Activated T-cell treated with anti-CD3 and anti-CD28 coated beads, Interleukin-2, amount 50 U/mL, for 1 hour (primary cell): ENCODE data around the gene NXPH1.
A peak's percentile ranks its signal among the peaks of the same experiment; 100 is the strongest.

Experiments
- DNase-seq: peaks from one replicate; pipeline ENCODE4 v3.0.0-alpha.2; 2020

The NXPH1 gene

DNA sequence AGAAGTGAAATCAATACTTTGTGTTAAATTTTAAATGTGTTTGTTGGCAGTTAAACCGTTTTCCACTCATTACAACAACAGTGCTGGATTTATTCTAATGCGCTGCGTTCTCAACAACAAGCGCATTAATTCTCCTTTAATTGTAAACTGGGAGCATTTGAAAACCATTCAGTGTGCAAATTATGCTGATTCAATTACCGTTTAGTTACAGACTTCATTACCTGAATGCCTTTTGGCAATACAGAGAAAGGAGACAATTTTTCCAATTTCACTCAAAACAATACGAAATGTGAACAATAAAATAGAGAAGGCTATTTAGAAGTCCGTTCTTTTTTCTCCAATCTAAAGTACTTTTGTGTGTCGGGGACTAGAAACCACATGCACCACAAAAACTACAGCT lies 4.2 kb downstream of the NXPH1 start:
- no peak for DNase-seq

GRCh38 chr7:8440670-8441069 lies 7.3 kb downstream of the NXPH1 start:
- no peak for DNase-seq

DNA sequence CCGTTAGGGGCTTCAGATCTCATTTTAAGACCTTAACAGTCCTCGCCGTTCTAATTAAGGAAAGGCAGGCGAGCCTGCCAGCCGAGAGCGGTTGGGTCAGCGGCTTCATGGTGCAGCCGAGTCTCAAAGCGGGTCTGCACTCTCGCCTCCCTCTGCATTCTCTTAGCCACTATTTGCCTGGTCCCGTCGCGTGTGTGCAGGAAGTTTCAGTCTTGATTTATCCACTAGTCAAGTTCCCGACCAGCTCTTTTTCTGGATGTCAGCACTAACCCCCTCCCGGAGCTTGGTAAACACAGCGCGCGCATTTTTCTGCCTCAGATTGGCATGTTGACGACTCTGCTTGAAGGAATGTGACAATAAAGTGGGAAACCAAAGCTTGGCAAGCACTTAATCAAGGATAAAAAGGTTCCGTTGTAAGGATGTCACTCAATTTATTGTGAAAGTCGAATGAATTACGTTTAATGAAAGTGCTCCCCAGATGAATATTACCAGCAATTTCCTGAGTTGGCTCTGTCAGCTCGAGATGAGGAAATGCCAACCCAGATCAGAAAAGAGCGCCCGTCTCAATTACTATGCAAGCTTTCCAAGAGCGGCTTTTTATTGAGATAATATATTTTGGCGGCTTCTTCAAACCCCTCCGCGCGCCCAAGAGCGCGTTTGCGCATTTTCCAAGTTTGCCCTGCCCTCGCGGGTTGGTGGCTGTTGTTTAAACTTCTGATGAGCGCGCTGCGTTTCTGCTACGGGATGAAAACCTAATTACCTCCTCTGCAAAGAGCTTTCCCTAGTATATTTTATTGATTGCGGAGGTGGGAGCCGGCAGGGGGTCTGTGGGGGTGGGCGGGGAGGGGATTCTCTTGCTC lies 7.9 kb downstream of the NXPH1 start:
- DNase-seq: no peak

DNA sequence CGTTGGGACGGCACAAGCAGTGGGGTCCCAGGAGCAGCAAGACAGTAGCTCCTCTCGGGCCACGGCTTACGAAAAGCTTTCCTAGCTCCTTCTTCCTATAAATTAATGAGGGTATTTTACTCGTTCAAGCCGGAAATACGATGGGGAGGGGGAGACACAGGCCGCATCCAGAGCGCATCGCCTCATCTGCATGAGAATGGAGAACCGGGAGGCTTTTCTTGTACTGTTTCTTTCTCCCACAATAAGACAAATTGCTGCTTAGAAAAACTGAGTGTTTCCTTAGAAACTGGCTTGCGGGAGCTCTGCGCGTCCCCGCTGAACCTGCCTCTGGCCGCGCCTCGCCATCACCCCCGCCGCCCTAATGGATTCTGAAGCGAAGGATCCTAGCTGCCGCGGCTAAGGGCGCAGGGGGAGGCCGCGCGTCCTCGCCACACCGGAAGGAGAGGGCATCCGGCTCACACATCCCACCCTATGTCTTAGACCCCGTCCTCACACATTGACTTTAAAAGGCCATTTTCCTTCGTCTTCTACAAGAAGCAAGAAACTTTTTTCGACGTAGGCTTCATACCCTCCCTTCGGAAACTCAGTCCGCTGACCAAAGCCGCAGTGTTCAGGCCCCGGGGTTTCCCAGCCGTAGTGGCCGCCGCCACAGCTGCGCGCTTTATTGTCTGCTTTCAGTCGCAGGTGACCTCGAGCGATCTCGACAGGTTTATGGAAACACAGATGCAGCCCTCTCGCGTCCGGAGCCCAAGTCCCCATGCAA lies 8.8 kb downstream of the NXPH1 start:
- DNase-seq: no peak

GRCh38 chr7:8442814-8443304 lies 9.4 kb downstream of the NXPH1 start:
- peak; percentile 53 for DNase-seq

- no peak for DNase-seq
Measured at GRCh38 chr7:8443576-8444467, 10.4 kb downstream of the NXPH1 start.

- no peak for DNase-seq
Measured at GRCh38 chr7:8444468-8444769, 11.0 kb downstream of the NXPH1 start.

DNA sequence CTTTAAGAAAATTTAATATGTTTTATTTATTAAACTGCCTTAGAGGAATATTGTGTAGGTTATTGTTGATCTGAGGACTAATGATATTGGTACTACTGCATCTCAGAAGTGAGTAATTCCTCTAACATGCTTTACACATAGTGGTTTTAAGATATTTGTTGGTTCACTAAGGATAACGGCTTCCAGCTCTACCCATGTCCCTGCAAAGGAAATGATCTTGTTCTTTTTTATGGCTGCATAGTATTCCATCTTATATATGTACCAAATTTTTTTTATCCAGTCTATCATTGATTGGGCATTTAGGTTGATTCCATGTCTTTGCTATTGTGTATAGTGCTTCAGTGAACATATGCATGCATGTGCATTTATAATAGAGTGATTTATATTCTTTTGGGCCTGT lies 20.1 kb downstream of the NXPH1 start:
- no peak for DNase-seq

DNA sequence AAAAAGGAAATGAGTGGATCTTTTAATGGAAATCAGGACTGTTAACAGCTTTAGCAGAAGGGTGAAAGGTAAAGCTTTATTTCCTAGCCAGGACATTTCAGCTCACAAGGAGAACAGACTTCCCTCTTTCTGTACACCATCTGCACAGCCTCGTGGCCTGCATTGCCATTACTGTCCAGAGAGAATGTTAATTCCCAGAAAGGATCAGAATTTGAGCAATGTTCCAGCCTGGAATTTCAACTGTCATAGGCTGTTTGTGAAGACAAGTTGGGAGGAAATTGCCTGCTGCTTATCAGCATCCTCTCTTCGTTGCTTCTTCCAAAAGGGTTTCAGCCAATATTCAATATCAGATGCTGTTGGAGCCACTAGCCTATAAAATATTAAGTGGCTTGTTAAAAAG lies 22.0 kb downstream of the NXPH1 start:
- DNase-seq: no peak

DNA sequence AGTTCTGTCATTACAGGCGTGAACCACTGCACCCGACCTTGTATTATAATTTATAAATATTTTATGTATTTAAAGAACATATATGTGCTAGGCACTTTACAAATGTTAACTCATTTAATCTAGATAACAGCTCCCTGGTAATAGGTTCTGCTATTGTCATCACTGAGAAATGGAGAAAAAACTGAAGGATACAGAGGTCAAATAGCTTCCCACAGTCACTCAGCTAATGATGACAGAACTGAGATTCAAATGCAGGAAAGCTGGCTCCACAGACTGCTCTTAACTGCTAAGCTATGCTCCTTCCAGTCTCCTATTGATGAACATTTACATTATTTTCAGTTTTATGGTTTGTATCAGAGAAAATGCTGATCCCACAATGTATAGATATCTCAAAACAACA lies 28.9 kb downstream of the NXPH1 start:
- no peak for DNase-seq

DNA sequence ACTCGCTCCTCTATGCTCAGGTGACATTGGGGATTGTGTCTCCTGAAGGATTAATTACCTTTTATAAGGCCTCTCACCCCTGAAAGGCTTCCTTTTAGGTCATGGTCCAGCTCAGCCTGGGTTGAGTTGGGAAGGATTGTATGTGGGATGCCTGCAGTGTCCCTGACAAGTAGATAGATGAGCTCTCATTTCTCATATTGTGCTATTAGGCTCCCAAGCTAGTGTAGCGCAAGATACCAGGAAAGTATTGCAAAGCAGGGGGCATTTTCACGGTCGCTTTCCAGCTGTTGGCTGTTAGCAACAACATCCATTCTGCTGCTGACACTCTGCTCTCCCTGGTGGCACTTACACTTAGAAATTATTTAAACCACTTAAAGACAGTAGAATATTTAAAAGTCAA lies 31.9 kb downstream of the NXPH1 start:
- no peak for DNase-seq

GRCh38 chr7:8480527-8480926 lies 47.1 kb downstream of the NXPH1 start:
- no peak for DNase-seq

GRCh38 chr7:8481096-8481495 lies 47.7 kb downstream of the NXPH1 start:
- no peak for DNase-seq

- no peak for DNase-seq
Measured at GRCh38 chr7:8481752-8482446, 48.5 kb downstream of the NXPH1 start.

- DNase-seq: no peak
Measured at GRCh38 chr7:8490391-8491045, 57.1 kb downstream of the NXPH1 start.

GRCh38 chr7:8491106-8491505 lies 57.7 kb downstream of the NXPH1 start:
- DNase-seq: no peak

DNA sequence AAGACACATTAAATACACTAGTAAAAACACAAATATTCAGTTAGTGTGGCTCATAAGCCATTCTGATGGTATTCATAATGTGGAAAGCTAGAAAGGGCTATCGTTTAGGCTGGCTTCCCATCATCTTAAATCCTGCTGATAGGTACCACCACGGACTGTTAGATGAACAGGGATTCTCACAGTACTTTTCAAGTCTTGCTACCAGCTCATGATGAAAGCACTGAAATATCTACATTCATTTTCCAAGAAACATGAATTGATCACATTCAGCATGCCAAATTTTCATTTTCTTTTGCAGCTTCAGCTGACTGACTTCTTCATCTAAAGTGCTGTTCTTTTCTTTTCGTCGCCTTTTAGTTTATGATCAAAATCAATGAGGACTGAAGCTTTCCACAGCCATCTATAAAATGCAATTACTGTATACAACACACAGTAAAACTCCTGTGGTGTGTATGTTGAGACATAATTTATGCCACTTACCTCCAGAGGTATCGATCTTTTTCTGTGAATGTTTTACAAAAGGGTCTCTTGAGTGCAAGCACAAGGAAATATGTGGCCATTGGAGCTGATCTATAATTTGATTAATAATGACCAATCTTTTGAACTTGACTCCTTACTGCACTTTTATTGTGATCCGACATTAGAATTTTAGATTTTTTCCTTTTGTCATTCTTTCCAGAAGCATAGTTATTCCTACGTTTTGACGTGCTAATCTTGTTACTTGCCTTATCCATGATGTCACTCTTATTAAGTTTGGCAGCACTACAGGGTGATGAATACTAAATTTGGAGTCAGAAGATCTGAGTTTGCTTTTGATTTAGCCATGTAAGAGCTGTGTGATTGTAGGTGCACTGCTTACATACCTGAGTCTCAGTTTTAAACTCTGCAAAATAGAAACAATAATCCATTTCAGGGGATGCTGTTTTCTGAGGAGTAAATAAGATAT lies 58.4 kb downstream of the NXPH1 start:
- DNase-seq: no peak

- no peak for DNase-seq
Measured at GRCh38 chr7:8499128-8499527, 65.7 kb downstream of the NXPH1 start.

GRCh38 chr7:8500286-8500685 lies 66.9 kb downstream of the NXPH1 start:
- no peak for DNase-seq

GRCh38 chr7:8507566-8507965 lies 74.2 kb downstream of the NXPH1 start:
- DNase-seq: no peak

DNA sequence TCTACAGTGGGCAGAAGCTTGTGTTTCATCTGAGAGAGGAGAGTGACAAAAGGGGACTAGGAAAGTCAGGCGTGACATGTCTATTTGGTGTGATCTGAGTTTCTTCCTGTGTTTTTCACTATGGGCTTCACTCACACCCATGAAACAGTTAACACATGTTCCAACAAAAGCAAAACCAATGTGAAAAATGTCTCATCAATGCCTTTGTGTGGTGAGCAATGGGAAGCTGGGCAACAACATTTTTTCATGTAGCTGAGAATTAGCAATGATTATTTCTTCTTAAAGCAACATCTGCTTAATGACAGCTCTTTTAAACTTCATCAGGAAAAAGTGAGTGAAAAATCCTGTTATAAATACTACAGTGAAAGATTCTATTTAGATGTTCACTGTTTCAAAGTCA lies 76.2 kb downstream of the NXPH1 start:
- DNase-seq: no peak
